Anterior cingulate cortex (tissue), 58 donors: ENCODE measurements around the gene CERS3.
"Not testable (repeated sequence)": the region's sequence is repeated elsewhere in the genome, so short reads cannot be mapped to it uniquely, and the experiment has no call there.

ENCODE experiments used
- DNase-seq, 58 donors: peaks; one replicate each; lab custom pipeline; 2025; lab: John Stamatoyannopoulos, UW

Gene CERS3

DNA sequence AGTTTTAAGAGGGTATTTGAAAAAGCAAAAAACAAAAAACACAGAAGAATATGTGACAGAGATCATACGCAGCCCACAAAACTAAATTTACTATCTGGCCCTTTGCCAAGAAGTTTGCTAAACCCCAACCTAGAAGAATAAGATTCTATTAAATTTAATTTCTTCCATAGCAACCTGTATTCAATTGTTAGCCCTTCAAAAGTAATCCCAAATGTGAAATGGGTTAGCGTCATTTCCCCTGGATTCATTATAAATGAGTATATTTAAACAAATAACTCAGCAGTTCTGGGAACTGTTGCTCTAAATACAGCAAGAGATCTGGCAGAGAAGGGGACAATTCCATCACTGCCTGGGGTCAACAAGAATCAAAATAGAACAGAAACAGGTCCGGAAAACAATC, 56.8 kb downstream of the CERS3 start:
- no peak for DNase-seq

DNA sequence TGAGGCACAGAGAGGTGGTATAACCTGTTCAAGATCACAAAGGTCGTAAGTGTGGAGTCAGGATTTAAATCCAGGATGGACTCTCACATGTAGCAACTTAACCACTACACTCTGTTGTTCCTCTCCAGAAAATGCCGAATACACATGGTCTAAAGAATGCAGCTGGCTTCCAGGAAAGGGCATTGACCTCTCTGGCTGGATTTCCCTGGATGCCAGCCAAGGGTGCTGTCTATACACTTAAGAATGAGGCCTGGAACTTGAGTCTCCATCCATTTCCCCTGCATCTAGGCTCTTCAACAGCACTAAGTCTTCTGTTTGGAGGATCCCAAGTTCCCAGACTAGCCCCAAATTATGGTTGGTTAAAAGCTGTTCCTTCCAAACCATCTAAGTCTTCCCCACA, 60.5 kb downstream of the CERS3 start:
- DNase-seq: no peak

DNA sequence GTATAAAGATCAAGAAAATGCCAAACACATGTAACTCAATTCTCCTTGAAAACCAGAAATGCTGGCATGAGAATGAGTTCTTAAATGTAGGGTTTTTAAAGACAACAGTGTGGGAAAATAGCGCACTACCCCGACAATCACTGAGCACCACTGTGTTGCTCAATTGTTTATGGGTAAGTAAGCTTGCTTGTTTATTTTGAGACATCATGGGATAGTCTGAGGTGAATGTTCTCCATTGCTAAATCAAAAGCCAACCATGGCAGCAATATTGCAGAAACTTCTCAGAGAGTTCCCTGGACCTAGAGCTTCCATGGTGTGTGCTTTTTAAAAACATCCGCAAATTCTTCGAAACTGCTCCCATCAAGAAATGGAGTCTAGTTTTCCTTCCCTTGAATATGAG, 62.7 kb downstream of the CERS3 start:
- no peak for DNase-seq

DNA sequence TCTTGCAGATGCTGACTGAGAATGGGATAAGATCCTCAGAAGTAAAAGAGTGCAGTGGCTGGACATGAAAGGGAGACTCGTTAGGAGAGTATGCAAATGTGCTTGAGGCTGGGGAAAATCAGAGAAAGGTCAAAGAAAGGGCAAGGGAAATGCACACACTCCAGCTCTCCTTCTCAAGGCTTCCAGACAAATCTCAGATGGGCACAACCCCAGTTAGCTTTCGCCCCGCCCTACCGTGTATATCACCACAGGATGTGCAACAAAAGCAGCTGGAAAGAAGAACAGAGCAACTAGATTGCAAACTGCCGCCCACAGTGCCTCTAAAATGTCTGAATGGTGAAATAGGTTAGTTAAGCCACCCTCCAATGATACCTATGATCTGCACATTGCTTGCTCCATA, 63.9 kb downstream of the CERS3 start:
- DNase-seq: no peak

DNA sequence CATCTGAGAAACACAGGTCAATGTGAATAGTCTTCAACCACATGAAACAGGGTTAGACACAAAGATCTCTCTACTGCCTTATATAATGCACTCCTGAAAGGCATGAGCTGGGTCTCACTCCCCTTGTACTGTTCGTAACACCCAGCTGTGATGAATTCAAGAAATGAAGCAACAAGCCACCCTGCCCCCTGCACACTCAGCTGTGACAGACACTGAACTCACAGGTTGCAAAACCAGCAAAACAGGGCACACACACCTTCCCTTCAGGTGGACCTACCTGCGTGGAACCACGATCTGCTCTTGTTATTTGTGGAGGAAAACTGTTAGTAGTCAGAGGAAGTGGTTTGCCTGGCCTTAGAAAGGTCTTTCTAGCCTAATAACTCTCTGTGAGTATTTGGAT, 64.5 kb downstream of the CERS3 start:
- no peak for DNase-seq

DNA sequence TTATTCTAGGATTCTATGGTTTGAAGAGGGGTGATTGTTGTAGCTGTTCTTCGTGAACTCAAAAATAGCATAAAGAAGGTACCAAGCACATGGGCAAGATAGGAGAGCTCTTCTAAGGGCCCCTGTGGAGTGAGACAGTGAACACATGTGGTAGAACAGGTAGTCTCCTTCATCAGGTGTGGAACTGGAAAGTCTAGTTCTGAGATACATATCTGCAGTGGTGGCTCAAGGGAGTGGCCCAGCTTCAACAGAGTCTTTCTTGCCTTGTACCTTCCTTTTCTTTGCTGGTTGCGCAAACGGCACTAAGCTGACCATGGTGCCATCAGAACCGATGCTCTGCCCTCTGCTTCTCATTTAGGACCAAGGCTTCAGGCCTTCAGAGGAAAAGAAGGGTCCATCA, 65.2 kb downstream of the CERS3 start:
- DNase-seq: no peak

DNA sequence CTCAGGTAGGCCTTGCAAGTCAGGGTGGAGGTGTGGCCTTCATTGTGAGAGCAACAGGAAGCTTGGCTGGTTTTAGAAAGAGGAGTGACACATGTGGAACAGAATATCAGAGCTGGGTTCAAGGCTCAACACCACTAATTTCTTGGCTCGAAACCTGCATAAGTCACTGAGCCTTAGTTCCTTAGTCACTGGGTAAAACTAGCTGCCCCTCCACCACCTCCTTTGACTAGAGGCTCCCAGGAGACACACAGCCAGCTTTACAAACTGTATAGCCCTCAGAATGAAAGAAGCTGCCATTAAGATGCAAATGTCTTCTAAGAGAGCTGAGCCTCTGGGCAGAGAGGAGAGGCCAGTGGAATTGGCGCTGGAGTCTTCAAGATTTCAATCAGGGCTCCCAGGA, 67.7 kb downstream of the CERS3 start:
- DNase-seq: no peak

DNA sequence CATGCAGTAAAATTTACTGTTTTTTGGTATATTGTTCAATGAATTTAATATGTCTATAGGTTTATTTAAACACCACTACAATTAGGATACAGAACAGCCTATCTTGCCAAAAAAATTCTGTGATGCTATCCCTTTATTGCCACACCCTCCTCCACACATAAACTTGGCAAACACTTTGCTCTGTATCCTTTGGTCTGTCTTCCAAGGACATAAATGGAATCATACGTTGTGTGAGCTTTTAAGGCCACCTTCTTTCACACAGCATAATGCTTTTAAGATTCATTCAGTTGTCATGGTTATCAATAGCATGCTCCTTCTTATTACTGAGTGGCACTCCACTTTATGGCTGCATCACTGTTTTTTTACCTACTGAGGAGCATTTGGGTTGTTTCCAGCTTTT, 71.5 kb downstream of the CERS3 start:
- DNase-seq: no peak

DNA sequence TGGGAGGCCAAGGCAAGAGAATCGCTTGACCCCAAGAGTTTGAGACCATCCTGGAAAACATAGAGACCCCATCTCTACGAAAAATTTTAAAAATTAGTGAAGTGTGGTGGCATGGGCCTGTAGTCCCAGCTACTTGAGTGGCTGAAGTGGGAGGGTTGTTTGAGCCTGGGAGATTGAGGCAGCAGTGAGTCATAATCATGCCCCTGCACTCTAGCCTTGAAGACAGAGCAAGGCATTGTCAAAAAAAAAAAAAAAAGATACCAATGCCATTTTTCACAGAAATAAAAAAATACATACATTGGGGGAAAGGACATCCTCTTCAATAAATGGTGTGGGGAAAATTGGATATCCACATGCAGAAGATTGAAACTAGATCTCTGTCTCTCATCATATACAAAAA, 74.6 kb downstream of the CERS3 start:
- DNase-seq: no peak

DNA sequence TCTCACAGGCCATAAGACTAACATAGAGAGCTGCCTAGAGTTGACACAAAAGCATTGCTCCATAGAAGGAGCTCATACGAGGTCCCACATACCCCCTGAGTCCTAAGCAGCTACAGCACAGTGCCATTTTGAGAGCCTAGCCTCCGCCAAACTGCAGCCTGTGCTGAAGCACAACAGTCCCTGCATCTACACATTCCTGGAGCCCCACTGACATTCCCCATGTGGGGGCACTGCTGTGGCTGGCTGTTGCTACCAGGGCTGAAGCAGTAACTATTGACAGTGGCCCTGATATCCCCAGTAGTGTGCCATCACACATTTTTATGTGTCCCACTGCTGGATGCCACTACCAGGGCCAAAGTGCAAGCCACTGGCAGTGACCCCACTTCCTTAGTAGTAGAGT, 80.3 kb downstream of the CERS3 start:
- no peak for DNase-seq

DNA sequence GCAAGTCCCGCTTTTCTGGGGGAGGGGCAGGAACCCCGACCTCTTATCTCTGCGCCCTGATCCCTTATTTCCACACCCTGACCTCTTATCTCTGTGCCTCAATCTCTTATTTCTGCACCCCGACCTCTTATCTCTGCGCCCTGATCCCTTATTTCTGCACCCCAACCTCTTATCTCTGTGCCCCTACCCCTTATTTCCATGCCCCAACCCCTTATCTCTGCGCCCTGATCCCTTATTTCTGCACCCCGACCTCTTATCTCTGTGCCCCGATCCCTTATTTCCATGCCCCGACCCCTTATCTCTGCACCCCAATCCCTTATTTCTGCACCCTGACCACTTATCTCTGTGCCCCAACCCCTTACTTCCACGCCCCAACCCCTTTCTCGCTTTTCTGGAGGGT, 87.7 kb downstream of the CERS3 start:
- DNase-seq: not testable (repeated sequence)

DNA sequence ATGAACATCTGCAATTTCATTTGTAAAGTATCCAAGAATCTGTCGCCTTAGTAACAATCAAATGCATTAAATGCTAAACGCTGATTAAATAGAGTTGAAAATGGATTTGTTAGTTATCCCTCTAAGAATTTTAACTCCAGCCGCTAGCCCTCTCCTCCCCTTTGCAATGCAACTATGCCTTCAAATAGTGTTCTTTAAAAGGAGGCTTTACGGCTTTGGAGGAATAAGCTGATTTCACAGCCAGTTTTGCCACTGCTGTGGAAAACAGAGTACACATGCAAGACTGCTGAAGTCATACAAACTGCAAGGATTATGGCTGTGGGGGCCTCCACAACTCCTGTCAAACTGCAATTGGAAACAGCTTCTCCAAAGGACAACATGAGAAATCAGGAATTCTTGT, 89.2 kb downstream of the CERS3 start:
- DNase-seq: no peak

DNA sequence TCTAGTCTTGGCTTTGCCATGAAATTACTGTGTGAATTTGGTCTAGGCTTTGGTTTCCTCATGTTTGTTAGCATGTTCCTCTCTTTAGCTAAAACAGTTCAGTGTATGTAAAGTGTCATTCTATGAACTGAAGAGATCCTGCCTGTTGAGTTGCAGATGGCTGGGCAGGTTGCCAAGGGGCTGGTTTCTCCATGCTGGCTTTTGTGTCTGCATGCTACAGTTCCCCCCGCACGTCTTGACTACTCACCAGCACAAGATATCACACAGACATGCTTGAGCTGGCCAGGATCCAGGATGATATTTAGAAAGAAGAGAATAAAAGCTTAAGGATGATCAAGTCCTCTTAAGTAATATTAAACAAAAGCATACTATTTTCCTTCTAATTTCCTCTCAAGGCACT, 90.2 kb downstream of the CERS3 start:
- peak in 40 of 58 donors; percentile 1 to 88 (median 17) for DNase-seq

DNA sequence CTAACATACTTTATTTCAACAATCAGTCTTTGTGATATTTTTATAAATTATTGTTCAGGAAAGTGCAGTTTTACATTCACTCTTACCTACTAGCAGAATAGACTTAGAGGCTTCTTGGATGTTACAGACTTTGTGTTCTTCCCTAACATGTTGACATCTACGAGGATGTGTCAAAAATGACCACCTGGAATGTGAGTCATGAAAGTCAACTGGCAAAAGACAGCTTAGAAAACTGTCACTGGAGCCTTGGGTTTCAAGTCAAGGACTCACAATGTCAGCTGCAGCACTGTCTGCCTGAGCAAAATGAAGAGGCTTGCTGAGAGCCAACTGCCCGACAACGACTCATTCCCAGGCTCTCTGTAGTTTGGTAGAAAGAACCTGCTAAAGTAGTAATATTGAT, 91.5 kb downstream of the CERS3 start:
- no peak for DNase-seq

DNA sequence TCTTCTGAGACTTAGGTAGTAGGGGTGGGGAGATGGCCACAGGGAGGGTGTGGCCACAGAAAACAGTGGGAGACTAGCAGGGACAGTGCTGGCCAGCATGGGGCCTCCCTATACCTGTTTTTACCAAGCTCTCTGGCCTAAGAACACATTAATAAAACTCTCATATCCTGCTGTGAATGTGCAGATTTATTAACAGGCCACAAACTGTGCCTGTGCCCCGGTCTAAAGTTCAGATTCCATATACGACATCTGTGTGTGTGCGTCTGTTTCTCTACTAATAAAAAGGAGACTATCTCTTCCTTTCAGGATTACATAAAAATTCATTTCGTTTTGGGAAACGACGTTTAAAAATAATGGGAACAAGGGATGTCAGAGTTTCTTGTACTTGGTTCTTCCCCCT, 94.2 kb downstream of the CERS3 start:
- no peak for DNase-seq

DNA sequence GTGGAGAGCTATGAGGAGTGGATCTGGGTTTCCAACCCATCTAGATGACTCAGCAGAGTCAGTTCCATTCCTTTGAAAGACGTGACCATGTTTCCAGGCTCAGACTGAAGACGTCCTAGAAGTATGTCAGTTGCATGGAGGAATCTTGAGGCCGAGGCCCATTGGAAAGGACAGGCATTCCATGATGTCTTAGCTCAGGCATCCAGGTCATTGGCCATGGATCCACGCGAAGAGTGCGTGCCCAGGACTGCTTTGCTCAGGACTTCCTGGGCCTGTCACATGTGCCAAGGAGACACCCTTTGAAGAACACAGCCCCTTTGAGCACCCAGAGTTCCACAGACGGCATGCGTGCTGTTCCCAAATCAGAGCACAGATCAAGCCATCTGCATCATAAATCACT, 94.7 kb downstream of the CERS3 start:
- no peak for DNase-seq

DNA sequence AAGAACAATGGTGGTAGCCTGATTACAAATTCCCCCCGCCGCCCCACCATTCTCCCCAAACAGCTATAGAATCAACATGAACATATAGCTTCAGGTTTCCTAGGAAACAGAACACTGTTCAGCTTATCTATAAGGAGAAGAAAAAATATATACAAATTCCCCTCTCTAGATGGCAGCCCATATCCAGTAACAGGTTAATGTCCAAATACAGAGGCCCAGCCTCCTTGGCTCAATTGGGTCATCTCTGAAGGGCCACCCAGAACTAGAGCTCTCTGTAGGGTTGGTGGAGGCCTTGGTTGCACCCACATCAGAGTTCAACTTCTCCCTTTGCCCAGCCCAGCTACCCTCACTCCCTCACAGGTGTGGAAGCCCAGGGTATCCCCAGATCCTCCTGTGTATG, 95.4 kb downstream of the CERS3 start:
- DNase-seq: no peak

DNA sequence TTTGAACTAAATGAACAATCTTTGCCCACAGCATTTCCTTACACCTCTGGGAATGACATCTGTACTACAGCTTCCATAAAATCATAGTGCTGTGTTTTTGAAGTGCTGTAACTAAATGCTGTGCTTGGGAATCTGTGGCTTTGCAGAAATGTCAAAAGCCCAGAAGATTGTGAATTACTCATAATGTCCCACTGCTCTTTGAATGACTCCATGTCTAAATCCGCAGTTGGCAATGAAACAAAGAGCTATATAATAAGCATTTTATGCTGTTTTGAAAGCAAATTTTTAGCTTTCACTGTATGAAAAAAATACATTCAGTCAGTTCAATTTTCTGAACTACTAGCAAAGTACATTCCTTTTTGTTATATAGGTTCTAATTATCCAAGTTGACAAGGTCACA, 98.3 kb downstream of the CERS3 start:
- no peak for DNase-seq

DNA sequence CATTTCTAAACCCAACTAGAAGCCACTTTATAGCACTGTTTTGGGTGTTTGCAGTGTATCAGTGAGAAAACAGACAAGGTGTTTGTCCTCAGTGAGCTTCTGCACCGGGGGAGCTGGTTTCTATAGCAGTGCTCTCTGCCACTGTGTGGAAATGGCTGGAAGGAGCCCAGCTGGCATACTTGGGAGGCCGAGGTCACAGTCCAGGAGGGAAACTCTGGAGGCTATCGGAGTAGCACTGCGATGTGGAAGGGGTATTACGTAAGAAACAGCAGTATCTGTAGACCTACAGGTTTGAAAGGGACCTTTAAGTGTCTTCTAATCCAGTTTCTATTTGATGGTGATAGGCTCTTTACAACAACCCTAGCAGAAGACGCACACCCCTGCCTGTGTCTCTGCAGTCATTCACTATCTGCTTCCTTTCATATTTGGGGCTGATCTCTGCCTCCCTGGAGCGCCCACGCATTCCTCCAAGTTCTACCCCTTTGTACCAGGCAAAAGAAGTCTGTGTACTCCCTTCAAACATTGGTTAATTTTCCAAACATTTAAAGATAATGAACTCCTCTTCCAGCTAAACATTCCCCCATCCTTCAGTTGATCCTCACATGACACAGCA, 99.5 kb downstream of the CERS3 start:
- no peak for DNase-seq

DNA sequence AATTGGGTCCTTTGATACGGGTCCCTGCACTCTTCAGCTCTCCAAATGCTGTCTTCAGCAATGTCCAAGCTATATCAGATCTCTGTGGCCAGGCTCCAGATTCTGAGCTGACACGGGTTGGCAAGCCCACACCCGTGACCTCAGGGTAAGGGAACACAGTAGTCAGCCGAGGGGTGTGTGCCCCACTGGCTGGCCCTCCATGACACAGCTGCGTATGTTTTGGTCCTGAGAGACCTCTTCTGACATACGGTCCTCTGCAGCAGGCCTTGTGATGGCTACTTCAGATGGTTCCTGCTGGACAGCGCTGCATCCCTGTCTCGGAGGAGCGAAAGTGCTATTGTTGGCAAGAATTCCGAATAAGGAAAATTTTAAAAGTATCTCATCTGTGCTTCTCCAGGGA, 101.8 kb downstream of the CERS3 start:
- no peak for DNase-seq

DNA sequence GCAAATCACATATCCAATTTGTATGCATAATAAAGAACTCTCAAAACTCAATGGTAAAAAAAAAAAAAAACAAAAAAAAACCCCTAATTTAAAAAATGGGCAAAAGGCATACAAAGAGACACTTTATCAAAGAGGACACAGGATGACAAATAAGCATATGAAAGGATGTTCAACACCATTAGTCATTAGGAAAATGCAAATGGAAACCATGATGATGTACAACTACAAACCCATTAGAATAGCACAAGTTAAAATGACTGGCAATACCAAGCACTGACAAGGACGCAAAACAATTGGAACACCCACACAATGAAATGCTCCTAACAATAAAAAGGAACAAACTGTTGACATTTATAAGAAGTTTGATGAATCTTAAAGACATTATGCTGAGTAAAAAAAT, 123.6 kb downstream of the CERS3 start:
- no peak for DNase-seq

DNA sequence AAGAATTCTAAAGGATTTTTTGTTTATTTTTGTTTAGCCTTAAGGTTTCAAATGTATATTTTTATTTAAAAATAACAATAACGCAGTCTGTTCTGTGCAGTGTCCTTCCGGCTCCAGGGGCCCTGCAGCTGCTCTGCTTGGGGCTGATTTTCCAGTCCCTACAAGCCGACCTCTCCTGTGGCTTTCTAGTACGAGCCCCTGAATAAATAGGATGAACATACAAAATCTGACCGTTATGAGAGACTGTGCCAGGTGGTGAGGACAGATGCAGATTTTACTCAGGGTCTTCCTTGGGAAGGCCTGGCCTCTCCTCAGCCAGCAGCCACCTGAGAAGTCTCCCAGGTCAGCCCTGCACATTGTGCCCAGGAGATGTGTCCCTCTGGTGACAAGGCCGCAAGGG, 127.8 kb downstream of the CERS3 start:
- no peak for DNase-seq

DNA sequence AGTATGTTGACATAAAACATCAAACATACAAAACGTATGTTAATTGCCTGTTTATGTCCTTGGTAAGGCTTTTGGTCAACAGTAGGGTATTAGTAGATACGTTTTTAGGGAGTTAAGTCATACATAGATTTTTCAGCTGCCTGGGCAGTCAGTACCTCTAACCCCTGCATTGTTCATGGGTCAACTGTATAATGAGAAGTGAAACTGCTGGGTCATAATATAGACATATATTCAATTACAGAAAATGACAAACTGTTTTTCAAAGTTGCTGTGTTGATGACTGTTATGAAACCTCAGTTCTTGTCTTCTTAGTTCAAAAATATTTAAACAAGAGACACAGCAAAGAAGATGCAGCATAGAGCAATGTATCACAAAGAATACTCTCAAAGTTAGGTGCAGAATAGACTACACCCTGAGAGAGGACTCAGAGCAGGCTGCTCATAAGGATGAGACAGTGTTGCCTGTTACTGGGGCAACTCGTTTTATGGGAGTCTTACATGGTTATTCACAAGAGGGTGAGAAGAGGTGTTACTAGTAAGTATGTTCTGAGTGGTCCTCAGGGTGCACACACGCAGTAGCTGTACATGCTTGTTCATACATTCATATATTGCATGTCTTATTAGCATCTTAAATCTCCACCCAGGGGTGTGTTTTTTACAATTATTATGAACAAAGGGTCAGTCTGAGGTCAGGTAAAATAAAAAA, 133.9 kb downstream of the CERS3 start:
- no peak for DNase-seq
